Adrenal gland (tissue), 12 donors: ENCODE results near the gene PODNL1. TPM values are rescaled to one million over a fixed set of nuclear protein-coding genes. Genes with fewer than 3 reads are reported as not detected.
A peak's percentile ranks its signal among the peaks of the same experiment; 100 is the strongest.

Experiments
- DNase-seq, 7 donors: peaks; one replicate each; pipeline ENCODE4 v3.0.0-alpha.2; 2019 to 2020
- H3K27ac ChIP-seq, 5 donors: fragments of 200-600 bp; sonication (generic) in 4 of 5; 1 replicate in 3 of 5; 2 replicates in 2 of 5; pipeline versions ENCODE4 v1.5.1 to v1.8.0; 2016 to 2020; ENCODE audit warnings: mild to moderate bottlenecking in 1 of 5
- H3K27me3 ChIP-seq: fragments of 200-600 bp; 2 replicates; pipeline ENCODE4 v1.8.0; 2021
- H3K36me3 ChIP-seq, 2 donors: fragments of 200-600 bp; replicated peaks in 1 of 2; 1 replicate in 1 of 2; 2 replicates in 1 of 2; pipeline versions ENCODE4 v1.5.1 to v1.8.0; 2018 to 2022
- H3K4me1 ChIP-seq, 2 donors: fragments of 200-600 bp; replicated peaks in 1 of 2; 1 replicate in 1 of 2; 2 replicates in 1 of 2; pipeline versions ENCODE4 v1.5.1 to v1.8.0; 2018 to 2021
- H3K4me3 ChIP-seq, 4 donors: fragments of 200-600 bp; sonication (generic) in 3 of 4; one replicate each; pipeline ENCODE4 v1.5.1; 2016 to 2018
- H3K9me3 ChIP-seq, 3 donors: fragments of 200-600 bp; sonication (generic) in 1 of 3; replicated peaks in 1 of 3; 1 replicate in 2 of 3; 2 replicates in 1 of 3; pipeline versions ENCODE4 v1.5.1 to v1.8.0; 2016 to 2021
- POLR2A ChIP-seq, 2 donors: fragments of 450-650 bp; IDR thresholded peaks; one replicate each; pipeline ENCODE4 v1.6.1; 2017; ENCODE audit warnings: antibody characterized with exemption in 2 of 2, mild to moderate bottlenecking in 2 of 2, moderate library complexity in 1 of 2
- WGBS, 4 donors: extraction: QIAGEN DNeasy Blood & Tissue Kit in 2 of 4; methylation state at CpG; one replicate each; pipeline versions ENCODE4 v1.1.5 to v1.1.7; 2013 to 2017; 5-methylcytosine and 5-hydroxymethylcytosine counted together
- intact Hi-C, 2 donors: fragments of 100-400 bp; cut with DNase I; formaldehyde crosslinking; loops; one replicate each; pipeline versions ENCODE4 v1.14.1 to v1.15.0; 2022 to 2023
- polyA plus RNA-seq, 3 donors: library from polyadenylated mRNA; stranded (reverse); fragments of 200-250 nt in 2 of 3; fragments of 350-450 nt in 1 of 3; fragmentation: Illumina TruSeq in 1 of 3; extraction: RNeasy Lipid Tissue Mini Kit (QIAGEN cat#74804) in 1 of 3; gene quantifications; one replicate each; pipeline ENCODE4 v1.2.3, GENCODE V29; 2013 to 2014
- total RNA-seq, 9 donors: library from RNA; depleted of rRNA in 4 of 9; stranded (reverse); fragments of >200 nt in 4 of 9; fragments of 120-200 nt in 1 of 9; fragmentation: NEBNext Ultra II Directional in 1 of 9; extraction: Animal tissue kit (Norgen Biotek cat#: 25700) in 1 of 9; gene quantifications; one replicate each; pipeline versions ENCODE4 v1.1.0 to v1.2.4, GENCODE V29; 2013 to 2023
- TF ChIP-seq, protein P1 (sequence below), 6 experiments: fragments of 450-650 bp in 4 of 6; fragments of 200-600 bp in 2 of 6; sonication (generic) in 1 of 6; IDR thresholded peaks; 1 replicate in 5 of 6; 2 replicates in 1 of 6; pipeline versions ENCODE4 v1.5.1 to v1.8.0; 2016 to 2021; ENCODE audit warnings: antibody characterized with exemption in 6 of 6, mild to moderate bottlenecking in 2 of 6, moderate library complexity in 1 of 6
- donor health status: healthy with polysubstance abuse.
- donor health status: Bipolar disorder and iron deficiency.
- donor health status: DM: yes; HTN: yes; CAD: no.
- donor health status: DM: no; HTN: no; CAD: no.
- donor health status: DM: no; HTN: no; CAD: no.
- donor health status: DM: yes; HTN: yes; CAD: no.

PODNL1 gene
- total and polyA plus RNA-seq, 12 donors: 0.15 to 2.1 (median 0.61) TPM; not detected in 3

DNA sequence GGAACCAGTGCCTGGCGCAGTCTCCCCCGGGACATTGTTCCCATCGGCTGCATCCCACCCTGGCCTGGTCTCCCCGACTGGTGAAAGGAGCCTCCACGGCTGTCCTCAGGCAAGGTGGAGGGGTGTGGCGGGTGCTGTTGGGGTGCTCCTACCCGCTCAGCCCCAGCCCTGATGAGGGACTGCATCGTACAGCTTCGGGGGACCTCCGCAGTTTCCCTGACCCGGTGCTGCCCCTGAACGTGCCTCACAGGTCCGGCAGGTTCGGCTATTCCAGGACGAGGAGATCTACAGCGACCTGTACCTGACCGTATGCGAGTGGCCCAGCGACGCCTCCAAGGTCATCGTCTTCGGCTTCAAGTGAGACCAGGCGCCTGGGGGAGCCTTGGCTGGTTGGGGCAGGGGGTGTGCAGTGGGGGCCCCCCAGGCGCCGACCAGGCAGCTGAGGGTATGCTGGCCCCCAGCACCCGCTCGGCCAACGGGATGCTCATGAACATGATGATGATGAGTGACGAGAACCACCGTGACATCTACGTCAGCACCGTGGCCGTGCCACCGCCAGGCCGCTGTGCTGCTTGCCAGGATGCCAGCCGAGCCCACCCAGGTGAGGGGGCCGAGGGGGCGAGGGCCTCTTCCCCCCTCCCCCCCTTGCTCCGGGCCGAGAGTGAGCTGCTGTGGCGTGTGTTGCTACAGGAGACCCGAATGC, 17.6 kb upstream of the PODNL1 start:
- intact Hi-C loops: no loop called here
- Histone ChIP-seq H3K36me3 (peaks cover 0 to 55% of the 10 kb centered on the region in 2 donors), H3K4me1 (peaks cover 10 to 13% of the 10 kb centered on the region in 2 donors), H3K27ac (no peak overlapping the region), H3K9me3 (no peaks in the 10 kb centered on the region), H3K27me3 (no peaks in the 10 kb centered on the region), H3K4me3 (no peak overlapping the region)
- WGBS, 4 donors: 91 to 94% (median 93%) methylated on average over 10 to 42 of the region's 42 CpGs
- DNase-seq: no peak
- TF ChIP-seq POLR2A (IDR thresholded peaks at IDR 0.05): no peak
- TF ChIP-seq, protein P1, sequence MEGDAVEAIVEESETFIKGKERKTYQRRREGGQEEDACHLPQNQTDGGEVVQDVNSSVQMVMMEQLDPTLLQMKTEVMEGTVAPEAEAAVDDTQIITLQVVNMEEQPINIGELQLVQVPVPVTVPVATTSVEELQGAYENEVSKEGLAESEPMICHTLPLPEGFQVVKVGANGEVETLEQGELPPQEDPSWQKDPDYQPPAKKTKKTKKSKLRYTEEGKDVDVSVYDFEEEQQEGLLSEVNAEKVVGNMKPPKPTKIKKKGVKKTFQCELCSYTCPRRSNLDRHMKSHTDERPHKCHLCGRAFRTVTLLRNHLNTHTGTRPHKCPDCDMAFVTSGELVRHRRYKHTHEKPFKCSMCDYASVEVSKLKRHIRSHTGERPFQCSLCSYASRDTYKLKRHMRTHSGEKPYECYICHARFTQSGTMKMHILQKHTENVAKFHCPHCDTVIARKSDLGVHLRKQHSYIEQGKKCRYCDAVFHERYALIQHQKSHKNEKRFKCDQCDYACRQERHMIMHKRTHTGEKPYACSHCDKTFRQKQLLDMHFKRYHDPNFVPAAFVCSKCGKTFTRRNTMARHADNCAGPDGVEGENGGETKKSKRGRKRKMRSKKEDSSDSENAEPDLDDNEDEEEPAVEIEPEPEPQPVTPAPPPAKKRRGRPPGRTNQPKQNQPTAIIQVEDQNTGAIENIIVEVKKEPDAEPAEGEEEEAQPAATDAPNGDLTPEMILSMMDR (IDR thresholded peaks at IDR 0.05): no peak

DNA sequence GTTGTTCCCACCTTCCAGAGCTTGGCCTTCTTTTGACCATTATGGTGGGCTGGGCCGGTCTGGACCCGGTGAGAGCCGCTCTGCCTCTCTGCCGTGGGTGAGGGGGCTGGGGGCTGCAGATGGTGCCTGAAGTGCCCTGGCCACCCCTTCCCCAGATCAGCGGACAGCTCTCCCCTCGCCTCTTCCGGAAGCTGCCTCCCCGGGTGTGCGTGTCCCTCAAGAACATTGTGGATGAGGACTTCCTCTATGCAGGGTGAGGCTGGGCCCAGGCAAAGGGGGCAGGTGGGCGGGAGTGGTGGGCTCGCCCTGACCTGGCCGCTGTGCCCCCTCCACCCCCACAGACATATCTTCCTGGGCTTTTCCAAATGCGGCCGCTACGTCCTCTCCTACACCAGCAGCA, 16.0 kb upstream of the PODNL1 start:
- Histone ChIP-seq H3K4me1 (peaks cover 10 to 13% of the 10 kb centered on the region in 2 donors), H3K27me3 (no peaks in the 10 kb centered on the region), H3K9me3 (no peaks in the 10 kb centered on the region), H3K4me3 (no peak overlapping the region), H3K27ac (no peak overlapping the region), H3K36me3 (peaks cover 0 to 39% of the 10 kb centered on the region in 2 donors)
- WGBS, 4 donors: 92 to 98% (median 96%) methylated on average over 11 to 15 of the region's 15 CpGs
- no peak for TF ChIP-seq POLR2A (IDR thresholded peaks at IDR 0.05)
- TF ChIP-seq, protein P1 (IDR thresholded peaks at IDR 0.05): no peak
- no peak for DNase-seq
- intact Hi-C loops: no loop called here

DNA sequence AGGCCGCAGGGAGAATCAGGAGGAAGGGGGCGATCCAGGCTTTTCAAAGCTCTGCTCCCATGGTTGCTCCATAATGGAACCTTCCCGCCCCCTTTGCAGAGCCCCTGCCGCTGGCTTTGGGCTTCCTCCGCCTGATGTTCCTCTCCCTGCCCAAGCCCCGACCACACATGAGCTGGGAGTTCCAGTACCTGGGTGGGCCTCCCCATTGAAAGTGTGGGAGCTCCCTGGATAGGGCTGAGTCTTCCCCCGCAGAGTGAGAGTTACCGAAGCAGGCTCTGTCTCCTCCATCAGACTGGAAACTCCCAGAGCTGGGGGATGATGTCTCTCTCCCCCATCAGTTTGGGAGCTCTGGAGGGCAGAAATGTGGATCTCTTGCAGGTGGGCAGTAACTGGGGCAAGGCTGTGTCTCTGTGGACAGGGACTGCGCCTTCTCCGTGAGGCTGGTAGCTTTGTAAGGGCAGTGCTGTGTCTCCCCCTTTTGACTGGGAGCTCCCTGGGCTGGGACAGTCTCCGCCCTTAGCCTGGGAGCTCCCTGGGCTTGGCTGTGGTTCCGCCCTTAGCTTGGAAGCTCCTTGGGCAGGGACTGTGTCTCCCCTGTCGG, 14.8 kb upstream of the PODNL1 start:
- peak overlapping the region in 1 of 5 donors; percentile 84 for H3K27ac ChIP-seq
- peak in 2 of 7 donors; percentile 24 to 40 for DNase-seq
- peaks cover 10 to 13% of the 10 kb centered on the region in 2 donors for H3K4me1 ChIP-seq
- peaks cover 0 to 35% of the 10 kb centered on the region in 2 donors for H3K36me3 ChIP-seq
- TF ChIP-seq, protein P1 (IDR thresholded peaks at IDR 0.05): no peak
- TF ChIP-seq POLR2A (IDR thresholded peaks at IDR 0.05): no peak
- H3K4me3 ChIP-seq: peak overlapping the region in 2 of 4 donors; percentile 75 to 89
- intact Hi-C loops: no loop called here
- 0 to 7% (median 4%) methylated on average over 4 to 13 of the region's 13 CpGs for WGBS, 4 donors
- no peaks in the 10 kb centered on the region for H3K9me3 ChIP-seq
- H3K27me3 ChIP-seq: no peaks in the 10 kb centered on the region

DNA sequence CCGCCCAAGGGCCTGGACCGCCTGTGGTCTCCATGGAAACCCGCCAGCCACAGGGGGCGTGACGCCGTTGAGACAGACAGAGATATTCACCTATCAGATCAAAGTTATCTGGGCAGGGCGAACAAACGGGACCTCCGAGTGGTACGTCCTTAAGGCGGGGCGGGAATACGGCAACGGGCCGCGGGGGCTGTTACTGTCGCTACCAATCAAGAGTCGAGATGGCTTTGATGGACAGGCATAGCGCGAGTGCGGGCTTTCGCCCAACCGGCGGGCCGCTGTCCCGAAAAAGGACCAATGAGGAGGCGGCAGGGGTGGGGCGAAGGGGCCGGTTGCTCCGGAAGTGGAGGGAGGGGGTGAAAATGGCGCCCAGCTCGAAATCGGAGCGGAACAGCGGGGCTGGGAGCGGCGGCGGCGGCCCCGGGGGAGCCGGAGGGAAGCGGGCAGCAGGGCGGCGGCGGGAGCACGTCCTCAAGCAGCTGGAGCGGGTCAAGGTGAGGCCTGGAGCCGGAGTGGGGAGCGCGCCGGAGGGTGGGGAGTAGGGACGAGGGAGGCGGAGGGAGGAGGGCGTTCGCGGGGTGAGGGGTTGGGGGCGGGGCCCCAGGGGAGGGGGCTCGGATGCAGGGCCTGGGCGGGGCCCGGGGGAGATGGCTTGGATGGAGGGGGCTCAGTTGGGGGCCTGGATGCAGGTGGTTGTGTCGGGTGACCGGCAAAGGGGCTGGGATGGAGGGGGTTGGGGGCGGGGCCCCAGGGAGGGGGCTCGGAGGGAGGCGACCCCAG, 14.1 kb upstream of the PODNL1 start, which contains the start of gene DCAF15:
DCAF15 (plus strand) TSS at position 356 of the 777 bp plus-strand sequence; CDS start at position 360, 4 bp downstream.
- H3K36me3 ChIP-seq: peaks cover 0 to 28% of the 10 kb centered on the region in 2 donors
- H3K27ac ChIP-seq: peak within 1 kb of the TSS in 4 of 5 donors; percentile 57 to 84 (median 69)
- H3K4me1 ChIP-seq: peaks cover 10 to 13% of the 10 kb centered on the region in 2 donors
- peak in 1 of 2 donors; percentile 22 for TF ChIP-seq POLR2A (IDR thresholded peaks at IDR 0.05)
- TF ChIP-seq, protein P1 (IDR thresholded peaks at IDR 0.05): peak in 1 of 6 experiments; percentile 7
- no peaks in the 10 kb centered on the region for H3K9me3 ChIP-seq
- H3K4me3 ChIP-seq: peak within 1 kb of the TSS in 3 of 4 donors; percentile 42 to 89 (median 75)
- intact Hi-C loops: no loop called here
- WGBS, 4 donors: 0 to 1% (median 0%) methylated on average over 2 to 63 of the region's 65 CpGs
- H3K27me3 ChIP-seq: no peaks in the 10 kb centered on the region
- peak; percentile 99 to 100 (median 100) for DNase-seq
